ENCODE data around the gene WEE2. TPM values are rescaled to one million over a fixed set of nuclear protein-coding genes. Genes with fewer than 3 reads are reported as not detected.
"Not testable (repeated sequence)": the region's sequence is repeated elsewhere in the genome, so short reads cannot be mapped to it uniquely, and the experiment has no call there.

The WEE2 gene
- total and polyA plus RNA-seq, 7 donors, result 0.20 TPM; not detected in 6

DNA sequence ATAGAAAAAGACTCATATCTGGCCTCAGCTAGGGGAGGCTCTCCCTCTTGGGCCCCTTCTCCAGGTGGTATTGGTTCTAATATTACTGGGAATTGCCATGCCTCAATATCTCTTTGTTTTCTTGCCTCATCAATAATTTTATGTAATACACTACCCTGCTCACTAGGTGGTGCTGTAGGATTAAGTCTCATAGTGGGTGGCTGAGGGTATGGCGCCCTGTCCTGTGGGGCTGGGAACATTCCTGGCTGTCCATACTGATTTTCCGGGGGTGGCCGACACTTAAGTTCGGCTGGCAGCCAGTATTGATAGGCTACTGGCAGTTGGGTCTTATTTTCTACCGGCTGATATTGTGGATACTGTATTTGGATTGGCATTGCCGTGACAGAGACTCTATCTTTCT is 46.8 kb downstream of the WEE2 start:
- no peak for DNase-seq
- Histone ChIP-seq H3K27ac (no peak overlapping the region), H3K4me1 (no peaks in the 10 kb centered on the region), H3K9me3 (peaks cover 8 to 14% (median 11%) of the 10 kb centered on the region in 4 donors), H3K27me3 (no peaks in the 10 kb centered on the region), H3K36me3 (peaks cover 19 to 77% (median 36%) of the 10 kb centered on the region in 4 donors), H3K4me3 (no peak overlapping the region)
- whole genome bisulfite sequencing, 2 donors, result 90 to 98% methylated on average over 6 of the region's 6 CpGs
- intact Hi-C loops (cut with DNase I), result no loop called here
- TF ChIP-seq, protein P1, sequence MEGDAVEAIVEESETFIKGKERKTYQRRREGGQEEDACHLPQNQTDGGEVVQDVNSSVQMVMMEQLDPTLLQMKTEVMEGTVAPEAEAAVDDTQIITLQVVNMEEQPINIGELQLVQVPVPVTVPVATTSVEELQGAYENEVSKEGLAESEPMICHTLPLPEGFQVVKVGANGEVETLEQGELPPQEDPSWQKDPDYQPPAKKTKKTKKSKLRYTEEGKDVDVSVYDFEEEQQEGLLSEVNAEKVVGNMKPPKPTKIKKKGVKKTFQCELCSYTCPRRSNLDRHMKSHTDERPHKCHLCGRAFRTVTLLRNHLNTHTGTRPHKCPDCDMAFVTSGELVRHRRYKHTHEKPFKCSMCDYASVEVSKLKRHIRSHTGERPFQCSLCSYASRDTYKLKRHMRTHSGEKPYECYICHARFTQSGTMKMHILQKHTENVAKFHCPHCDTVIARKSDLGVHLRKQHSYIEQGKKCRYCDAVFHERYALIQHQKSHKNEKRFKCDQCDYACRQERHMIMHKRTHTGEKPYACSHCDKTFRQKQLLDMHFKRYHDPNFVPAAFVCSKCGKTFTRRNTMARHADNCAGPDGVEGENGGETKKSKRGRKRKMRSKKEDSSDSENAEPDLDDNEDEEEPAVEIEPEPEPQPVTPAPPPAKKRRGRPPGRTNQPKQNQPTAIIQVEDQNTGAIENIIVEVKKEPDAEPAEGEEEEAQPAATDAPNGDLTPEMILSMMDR (IDR thresholded peaks at IDR 0.05), result peak in 1 of 4 experiments; percentile 26
- TF ChIP-seq EP300 (IDR thresholded peaks at IDR 0.05), result no peak

DNA sequence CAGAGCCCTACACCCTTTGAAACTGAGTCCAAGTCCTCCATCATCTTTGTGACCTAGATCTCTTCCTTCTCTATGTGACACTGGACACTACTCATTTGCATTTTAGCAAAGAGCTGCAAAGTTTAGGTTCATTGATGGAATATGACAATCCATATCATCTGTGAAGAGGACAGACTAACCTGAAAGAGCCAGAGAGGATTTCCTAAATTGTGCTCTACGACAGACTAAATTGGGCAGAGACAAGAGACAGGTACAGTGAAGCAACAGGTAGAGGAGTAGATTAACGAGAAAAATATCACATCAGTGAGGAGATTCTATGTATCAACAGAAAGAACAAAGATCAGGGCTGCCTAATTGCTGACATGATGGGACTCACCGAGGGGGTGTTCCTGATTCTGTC is 55.6 kb downstream of the WEE2 start, which contains the start of gene TAS2R3:
TAS2R3 (plus strand) TSS at position 301 of the 400 bp plus-strand sequence; CDS start at position 363, 62 bp downstream.
- no peak for DNase-seq
- Histone ChIP-seq H3K27me3 (no peaks in the 10 kb centered on the region), H3K27ac (no peak within 1 kb of the TSS), H3K4me3 (no peak within 1 kb of the TSS), H3K9me3 (no peaks in the 10 kb centered on the region), H3K4me1 (no peaks in the 10 kb centered on the region), H3K36me3 (peaks cover 0 to 52% (median 7%) of the 10 kb centered on the region in 4 donors)
- intact Hi-C loops (cut with DNase I), result no loop called here
- TF ChIP-seq, protein P1 (IDR thresholded peaks at IDR 0.05), result no peak
- no peak for TF ChIP-seq POLR2A (IDR thresholded peaks at IDR 0.05)
- TF ChIP-seq POLR2AphosphoS5 (IDR thresholded peaks at IDR 0.05), result no peak
- TF ChIP-seq EP300 (IDR thresholded peaks at IDR 0.05), result no peak
- WGBS, 2 donors, result 81 to 95% methylated on average over 3 of the region's 3 CpGs

DNA sequence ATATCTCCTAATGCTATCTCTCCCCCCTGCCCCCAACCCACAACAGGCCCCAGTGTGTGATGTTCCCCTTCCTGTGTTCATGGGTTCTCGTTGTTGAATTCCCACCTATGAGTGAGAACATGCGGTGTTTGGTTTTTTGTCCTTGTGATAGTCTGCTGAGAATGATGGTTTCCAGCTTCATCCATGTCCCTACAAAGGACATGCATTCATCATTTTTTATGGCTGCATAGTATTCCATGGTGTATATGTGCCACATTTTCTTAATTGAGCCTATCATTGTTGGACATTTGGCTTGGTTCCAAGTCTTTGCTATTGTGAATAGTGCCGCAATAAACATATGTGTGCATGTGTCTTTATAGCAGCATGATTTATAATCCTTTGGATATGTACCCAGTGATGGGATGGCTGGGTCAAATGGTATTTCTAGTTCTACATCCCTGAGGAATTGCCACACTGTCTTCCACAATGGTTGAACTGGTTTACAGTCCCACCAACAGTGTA is 62.0 kb downstream of the WEE2 start:
- H3K4me3 ChIP-seq; H3K27ac ChIP-seq; H3K4me1 ChIP-seq; intact Hi-C loops (cut with DNase I); H3K27me3 ChIP-seq; DNase-seq; H3K36me3 ChIP-seq; H3K9me3 ChIP-seq: not testable (repeated sequence)
- whole genome bisulfite sequencing, 2 donors, result 96 to 98% methylated on average over 3 of the region's 3 CpGs

DNA sequence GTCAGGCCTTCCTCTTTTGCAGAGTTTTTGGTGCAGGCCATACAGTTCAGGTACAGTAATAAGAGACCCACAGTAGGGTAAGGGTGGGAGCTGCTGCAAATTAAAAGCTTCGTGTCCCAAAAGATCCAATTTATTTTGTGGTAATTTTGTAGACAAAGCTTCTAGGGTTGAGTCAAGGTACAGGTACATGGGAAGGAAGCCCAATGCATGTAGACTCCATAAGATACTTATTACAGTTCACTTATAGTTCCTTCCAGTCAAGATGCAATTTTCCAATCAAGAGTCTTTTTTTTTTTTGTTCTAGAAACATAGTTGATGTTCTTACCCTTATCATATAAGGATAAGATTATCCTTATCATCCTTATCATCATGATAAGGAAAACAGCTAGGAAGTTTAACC is 68.2 kb downstream of the WEE2 start, which contains the start of gene TAS2R4:
TAS2R4 (plus strand) TSS at position 301 of the 400 bp plus-strand sequence. CDS start 1,815 bp downstream, outside the sequence.
- Histone ChIP-seq H3K9me3 (peaks cover 0 to 3% (median 0%) of the 10 kb centered on the region in 4 donors), H3K36me3 (peaks cover 0 to 20% (median 2%) of the 10 kb centered on the region in 4 donors), H3K4me1 (no peaks in the 10 kb centered on the region), H3K4me3 (no peak within 1 kb of the TSS), H3K27ac (no peak within 1 kb of the TSS), H3K27me3 (no peaks in the 10 kb centered on the region)
- WGBS, 2 donors, result 95 to 97% methylated on average over 1 of the region's 1 CpG
- TF ChIP-seq POLR2AphosphoS5 (IDR thresholded peaks at IDR 0.05), result no peak
- no peak for TF ChIP-seq POLR2A (IDR thresholded peaks at IDR 0.05)
- TF ChIP-seq, protein P1 (IDR thresholded peaks at IDR 0.05), result no peak
- TF ChIP-seq EP300 (IDR thresholded peaks at IDR 0.05), result no peak
- no peak for DNase-seq
- intact Hi-C loops (cut with DNase I), result no loop called here

Small RNAs within 50 kb of the gene (small RNA-seq; reads per million reads assigned to genes)
- 0 reads per million in 3 donors for gene RNU1-82P

Other genes with a start within 250 kb of the WEE2 start
- 10 to 100 TPM; 15.5 to 21.3 (median 19.2) TPM for gene AGK, start 156.9 kb upstream of the WEE2 start, total RNA-seq
- 10 to 100 TPM in 1 of 3 donors, 1 to 10 TPM in 2; 7.8 to 12.3 (median 9.2) TPM for gene AGK, start 156.9 kb upstream of the WEE2 start, polyA plus RNA-seq
- gene DENND11, start 6.2 kb upstream of the WEE2 start, total RNA-seq, result 10 to 100 TPM; 14.3 to 17.1 (median 15.6) TPM
- gene DENND11, start 6.2 kb upstream of the WEE2 start, polyA plus RNA-seq, result 10 to 100 TPM in 2 of 3 donors, 1 to 10 TPM in 1; 6.0 to 13.4 (median 11.1) TPM
- 100 to 1,000 TPM in 3 of 4 donors, 10 to 100 TPM in 1; 77.0 to 137 (median 121) TPM for gene SSBP1, start 30.0 kb downstream of the WEE2 start, total RNA-seq
- gene SSBP1, start 30.0 kb downstream of the WEE2 start, polyA plus RNA-seq, result 100 to 1,000 TPM; 174 to 205 (median 190) TPM
- gene TAS2R3, start 55.7 kb downstream of the WEE2 start, total RNA-seq, result 1 to 10 TPM in 2 of 4 donors, under 1 TPM in 2; 0.66 to 3.8 (median 1.3) TPM
- under 1 TPM in 1 of 3 donors, not detected in 2; 0.71 TPM for gene TAS2R3, start 55.7 kb downstream of the WEE2 start, polyA plus RNA-seq
- 1 to 10 TPM; 1.1 to 1.5 (median 1.4) TPM for gene TAS2R4, start 68.3 kb downstream of the WEE2 start, total RNA-seq
- gene TAS2R4, start 68.3 kb downstream of the WEE2 start, polyA plus RNA-seq, result under 1 TPM in 1 of 3 donors, not detected in 2; 0.48 TPM
- 1 to 10 TPM in 3 of 4 donors, under 1 TPM in 1; 0.99 to 3.7 (median 2.1) TPM for gene TAS2R5, start 81.9 kb downstream of the WEE2 start, total RNA-seq
- gene TAS2R5, start 81.9 kb downstream of the WEE2 start, polyA plus RNA-seq, result 1 to 10 TPM in 1 of 3 donors, not detected in 2; 1.3 TPM
- gene PRSS37, start 133.1 kb downstream of the WEE2 start, total RNA-seq, result not detected
- gene PRSS37, start 133.1 kb downstream of the WEE2 start, polyA plus RNA-seq, result not detected
- not detected for gene OR9A4, start 208.0 kb downstream of the WEE2 start, total RNA-seq
- gene OR9A4, start 208.0 kb downstream of the WEE2 start, polyA plus RNA-seq, result not detected
- gene CLEC5A, start 238.6 kb downstream of the WEE2 start, total RNA-seq, result under 1 TPM in 2 of 4 donors, not detected in 2; 0.33 to 0.83 TPM
- gene CLEC5A, start 238.6 kb downstream of the WEE2 start, polyA plus RNA-seq, result 1 to 10 TPM in 1 of 3 donors, under 1 TPM in 2; 0.03 to 1.8 (median 0.60) TPM

Data from sigmoid colon (tissue), 7 donors.